Activated CD4-positive, alpha-beta T cell treated with anti-CD3 and anti-CD28 coated beads for 24 hours (primary cell): ENCODE results near the gene FRMD1.

ENCODE experiments used
- DNase-seq, 2 donors: peaks; one replicate each; pipeline ENCODE4 v3.0.0-alpha.2; 2020; ENCODE audit warnings: low read depth in 2 of 2

The FRMD1 gene

GRCh38 chr6:168027521-168027920 lies 51.5 kb downstream of the FRMD1 start:
- no peak for DNase-seq

- DNase-seq = no peak
Observed at GRCh38 chr6:168026925-168027324, 52.1 kb downstream of the FRMD1 start.

GRCh38 chr6:168025831-168026710 lies 52.9 kb downstream of the FRMD1 start:
- DNase-seq = no peak

- DNase-seq = no peak
Observed at GRCh38 chr6:168024951-168025510, 54.0 kb downstream of the FRMD1 start.

DNA sequence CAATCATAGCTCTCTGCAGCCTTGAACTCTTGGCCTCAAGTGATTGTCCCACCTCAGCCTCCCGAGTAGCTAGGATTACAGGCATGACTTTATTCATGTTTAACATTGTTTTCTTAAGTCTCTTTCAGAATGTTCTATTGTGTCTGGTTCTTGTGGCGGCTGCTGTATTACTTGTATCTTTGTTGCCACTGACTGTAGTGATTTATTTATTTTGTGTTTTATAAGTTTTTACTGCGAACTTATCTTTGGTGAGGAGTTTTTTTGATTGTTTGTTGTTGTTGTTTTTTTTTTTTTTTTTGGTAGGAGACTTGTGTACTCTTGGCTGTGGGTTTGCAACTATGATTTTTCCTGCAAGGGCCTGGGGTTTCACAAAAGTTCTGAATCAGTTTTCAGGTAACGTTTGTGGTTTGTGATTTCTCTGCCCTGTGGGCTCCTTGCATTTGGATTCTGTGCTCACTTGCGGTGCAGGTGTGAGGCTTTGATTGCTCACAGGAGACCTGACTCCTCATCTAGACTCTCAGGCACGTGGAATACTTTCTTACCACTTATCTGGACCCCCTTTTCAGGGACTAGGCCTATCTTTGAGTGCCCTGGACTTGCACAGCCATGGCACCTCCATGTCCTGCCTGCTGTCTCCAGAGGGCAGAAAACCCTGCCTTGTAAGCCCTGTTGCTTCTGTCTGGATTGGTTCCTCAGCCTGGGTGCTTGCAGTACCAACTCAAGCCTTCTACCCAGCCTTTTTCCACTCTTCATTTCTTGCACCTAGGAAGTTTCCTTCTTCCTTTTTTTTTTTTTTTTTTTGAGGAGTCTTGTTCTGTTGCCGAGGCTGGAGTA lies 56.3 kb downstream of the FRMD1 start:
- DNase-seq = no peak

GRCh38 chr6:168021581-168021980 lies 57.4 kb downstream of the FRMD1 start:
- DNase-seq = no peak

DNA sequence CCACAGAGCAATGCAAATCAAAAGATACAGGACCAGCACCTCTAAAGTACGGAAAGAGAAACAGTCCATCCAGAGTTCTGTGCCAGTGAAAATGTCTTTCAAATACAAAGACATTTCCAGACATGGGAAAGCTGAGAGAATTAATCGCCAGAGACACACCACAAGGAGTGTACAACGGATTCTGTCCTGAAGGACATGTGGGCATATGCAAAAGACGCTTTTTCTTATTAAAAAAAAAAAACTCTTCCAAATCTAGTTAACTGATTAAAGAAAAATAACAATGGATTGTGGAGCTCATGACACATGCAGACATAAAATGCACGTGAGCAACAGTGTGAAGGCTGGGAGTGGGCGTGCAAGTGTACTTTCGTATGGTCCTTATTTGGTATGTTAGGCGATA lies 58.8 kb downstream of the FRMD1 start:
- no peak for DNase-seq

GRCh38 chr6:168018664-168019063 lies 60.3 kb downstream of the FRMD1 start:
- DNase-seq = no peak

- DNase-seq = no peak
Observed at GRCh38 chr6:168017629-168018028, 61.4 kb downstream of the FRMD1 start.

- no peak for DNase-seq
Observed at GRCh38 chr6:168016721-168017525, 62.1 kb downstream of the FRMD1 start.

DNA sequence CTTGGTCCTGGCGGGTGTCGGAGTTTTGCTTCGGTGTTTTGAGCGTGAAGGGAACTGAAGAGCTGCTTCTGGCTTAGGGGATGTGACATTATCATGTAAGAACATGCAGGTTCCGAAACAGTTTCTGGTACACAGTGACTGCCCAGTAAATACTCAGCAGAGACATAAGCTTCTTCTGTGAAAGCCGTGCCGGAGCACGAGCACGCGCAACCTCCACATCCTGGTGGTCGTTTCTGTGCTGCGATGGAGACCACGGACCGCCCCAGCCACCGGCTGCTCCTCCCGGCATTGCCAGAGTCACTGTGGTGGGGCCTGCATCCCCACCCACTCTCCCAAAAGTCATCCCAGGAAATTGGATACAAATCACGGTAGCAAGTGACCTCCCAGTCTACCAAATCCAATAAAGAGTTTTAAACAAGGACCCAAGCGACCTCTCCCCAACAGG lies 62.8 kb downstream of the FRMD1 start:
- DNase-seq = no peak

- no peak for DNase-seq
Observed at GRCh38 chr6:168015482-168016175, 63.4 kb downstream of the FRMD1 start.

DNA sequence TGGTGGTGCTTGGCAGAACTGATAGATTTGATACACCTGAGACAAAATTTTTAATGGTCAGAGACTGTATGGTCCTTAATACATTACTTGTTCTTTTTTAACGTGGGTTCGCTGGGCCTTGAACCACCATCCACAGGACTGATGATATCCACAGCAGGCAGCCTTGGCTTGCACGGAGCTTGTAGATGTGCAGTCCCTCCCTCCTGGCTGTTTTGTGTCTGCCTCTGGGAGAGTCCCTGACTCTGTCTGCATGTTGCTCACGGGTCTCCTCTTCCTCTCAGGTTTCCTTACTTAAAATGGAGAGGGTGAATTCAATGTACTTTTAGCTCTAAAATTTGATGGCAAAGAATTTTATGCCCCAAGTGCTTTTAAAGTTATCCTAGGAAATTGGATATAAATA lies 64.0 kb downstream of the FRMD1 start:
- DNase-seq = no peak

- no peak for DNase-seq
Observed at GRCh38 chr6:168014428-168014827, 64.6 kb downstream of the FRMD1 start.

DNA sequence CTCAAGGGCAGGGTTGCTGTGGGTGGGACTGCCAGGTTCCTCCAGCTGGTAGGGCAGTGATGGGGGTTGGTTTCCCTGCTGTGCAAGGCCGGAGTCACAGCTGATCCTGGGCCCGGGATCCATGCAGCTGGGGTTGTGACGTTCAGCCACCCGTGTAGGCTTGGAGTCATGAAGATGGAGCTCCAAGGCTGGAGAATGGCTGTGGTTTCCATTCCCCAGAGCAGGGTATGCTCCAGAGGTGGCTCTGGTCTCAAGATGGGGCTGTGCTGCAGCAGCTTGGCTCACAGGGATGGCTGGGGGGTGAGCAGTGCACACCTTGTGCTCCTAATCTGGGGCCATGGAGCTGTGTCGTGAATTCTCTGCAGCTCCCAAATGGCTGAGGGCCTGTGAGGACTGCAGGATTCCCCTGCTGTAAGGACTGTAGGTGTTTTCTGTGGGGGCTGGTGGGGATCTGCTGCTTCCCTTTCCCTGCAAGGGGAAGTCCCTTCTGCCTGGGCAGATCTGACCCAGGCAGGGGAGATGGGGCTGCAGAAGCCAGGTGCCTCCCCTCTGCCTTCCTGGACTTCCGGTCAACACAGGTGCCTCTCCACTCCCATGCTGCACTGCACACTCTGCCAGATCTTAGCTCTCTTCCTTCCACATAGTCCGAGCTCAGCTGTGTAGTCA lies 65.6 kb downstream of the FRMD1 start:
- no peak for DNase-seq

DNA sequence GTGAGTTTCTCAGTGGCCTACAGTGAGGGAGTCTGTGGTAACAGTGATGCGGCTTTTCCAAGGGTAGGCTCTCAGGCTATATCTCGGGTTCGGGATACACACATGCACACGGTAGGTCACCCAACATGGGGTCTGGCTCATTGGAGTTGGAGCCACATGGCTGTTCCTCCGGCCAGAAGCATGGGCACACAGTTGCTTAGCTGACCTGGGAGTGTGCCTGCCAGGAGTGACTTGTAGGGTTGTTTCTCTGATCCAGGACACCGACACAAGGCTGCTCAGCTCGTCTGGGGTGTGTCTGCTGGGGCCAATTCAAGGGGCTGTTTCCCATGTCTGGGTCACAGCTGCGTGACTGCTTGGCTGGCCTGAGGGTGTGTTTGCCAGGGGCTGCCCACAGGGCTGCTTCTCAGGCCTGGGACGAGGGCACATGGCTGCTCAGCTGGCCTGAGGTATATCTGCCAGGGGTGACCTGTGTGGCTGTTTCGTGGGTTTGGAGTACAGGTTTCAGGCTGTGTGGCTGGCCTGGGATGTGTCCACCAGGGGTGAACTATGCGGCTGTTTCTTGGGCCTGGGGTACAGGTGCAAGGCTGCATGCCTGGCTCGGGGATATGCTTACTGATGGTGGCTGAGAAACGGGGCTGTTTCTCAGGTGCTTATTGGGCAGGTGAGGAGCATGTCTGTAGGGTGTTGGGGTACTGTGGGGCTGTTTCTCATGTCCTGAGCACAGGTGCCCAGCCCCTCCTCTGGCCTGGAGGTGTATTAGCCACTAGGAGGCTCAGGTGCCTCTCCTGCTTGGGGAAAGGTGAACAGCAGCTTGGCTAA lies 66.4 kb downstream of the FRMD1 start:
- no peak for DNase-seq

DNA sequence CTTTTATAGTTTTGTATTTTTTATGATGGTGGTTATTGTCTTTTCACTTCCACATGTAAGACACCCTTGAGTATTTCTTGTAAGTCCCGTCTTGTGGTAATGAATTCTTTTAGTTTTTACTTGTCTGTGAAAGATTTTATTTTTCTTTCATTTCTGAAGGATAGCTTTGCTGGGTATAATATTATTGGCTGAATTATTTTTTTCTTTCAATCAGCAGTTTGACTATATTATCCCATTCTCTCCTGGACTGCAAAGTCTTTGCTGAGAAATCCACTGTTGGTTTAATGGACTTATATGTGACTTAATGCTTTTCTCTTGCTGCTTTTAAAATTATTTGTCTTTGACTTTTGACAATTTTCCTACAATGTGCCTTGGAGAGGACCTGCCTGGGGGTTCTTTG lies 67.7 kb downstream of the FRMD1 start:
- DNase-seq = no peak

DNA sequence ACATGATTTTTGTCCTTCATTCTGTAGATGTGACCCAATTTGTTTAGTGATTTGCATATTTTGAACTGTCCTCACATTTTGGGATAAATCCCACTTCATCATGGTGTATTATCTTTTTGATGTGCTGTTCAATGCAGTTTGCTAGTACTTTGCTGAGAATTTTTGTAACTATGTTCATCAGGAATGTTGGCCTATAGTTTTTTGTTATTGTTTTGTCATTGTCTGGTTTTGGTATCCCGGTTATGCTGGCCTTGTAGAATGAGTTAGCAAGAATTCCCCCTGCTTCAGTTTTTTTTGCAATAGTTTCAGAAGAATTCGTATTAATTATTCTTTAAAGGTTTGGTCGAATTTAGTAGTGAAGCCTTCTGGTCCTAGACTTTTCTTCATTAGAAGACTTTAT lies 69.7 kb downstream of the FRMD1 start:
- DNase-seq = no peak

- DNase-seq = no peak
Observed at GRCh38 chr6:168007592-168008338, 71.2 kb downstream of the FRMD1 start.
